NCI-H2081 treated with DMSO at 0.1 percent for 48 hours (cell line): Measurements from ENCODE around the gene CPM.

Experiments
- DNase-seq: peaks from one replicate; lab custom pipeline; 2025; lab: John Stamatoyannopoulos, UW

The CPM gene

GRCh38 chr12:68932961-68933893 is at the start of gene CPM:
TSS of gene CPM (minus strand) at chr12:68933171. CDS start at chr12:68932837, 334 bp downstream.
- no peak for DNase-seq

GRCh38 chr12:68981516-68981915 is 48.5 kb upstream of the CPM start:
- DNase-seq = no peak

GRCh38 chr12:68980476-68981212 is 47.7 kb upstream of the CPM start:
- no peak for DNase-seq

GRCh38 chr12:68978678-68979077 is 45.7 kb upstream of the CPM start:
- no peak for DNase-seq

- no peak for DNase-seq
These were observed 45.1 kb upstream of the CPM start for GRCh38 chr12:68977909-68978610.

- no peak for DNase-seq
These were observed 44.4 kb upstream of the CPM start for GRCh38 chr12:68977335-68977734.

GRCh38 chr12:68976395-68976841 is 43.4 kb upstream of the CPM start:
- DNase-seq = no peak

DNA sequence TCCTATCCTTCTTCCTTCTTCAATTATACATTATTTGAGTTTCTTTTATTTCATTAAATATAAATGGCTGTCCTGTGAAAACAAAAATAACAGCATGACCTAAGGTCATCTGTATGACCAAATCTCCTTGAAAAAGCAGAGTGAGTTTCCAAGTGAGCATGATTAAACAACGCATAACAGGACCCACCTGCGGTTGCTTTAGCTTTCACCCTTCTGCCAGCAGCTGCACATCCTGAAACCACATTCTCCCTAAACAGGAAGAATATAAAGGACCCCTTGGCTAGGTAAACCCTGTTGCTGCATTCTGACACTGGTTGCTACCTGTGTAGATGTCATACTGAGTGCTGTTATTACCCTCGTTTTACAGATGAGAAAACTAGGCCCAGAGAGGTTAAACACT is 42.8 kb upstream of the CPM start:
- no peak for DNase-seq

- DNase-seq = no peak
These were observed 39.6 kb upstream of the CPM start for GRCh38 chr12:68972595-68972994.

DNA sequence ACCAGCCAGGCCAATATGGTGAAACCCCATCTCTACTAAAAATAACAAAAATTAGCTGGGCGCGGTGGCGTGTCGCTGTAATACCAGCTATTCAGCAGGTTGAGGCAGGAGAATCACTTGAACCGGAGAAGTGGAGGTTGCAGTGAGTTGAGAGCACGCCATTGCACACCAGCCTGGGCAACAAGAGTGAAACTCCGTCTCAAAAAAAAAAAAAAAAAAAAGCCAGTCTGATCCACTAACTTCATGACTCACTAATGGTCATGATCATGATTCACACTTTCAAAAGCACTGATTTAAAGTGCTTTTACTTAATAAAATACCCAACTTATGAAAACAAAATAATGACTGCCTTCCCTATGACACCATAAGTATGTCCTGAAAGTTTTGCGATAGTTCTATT is 38.4 kb upstream of the CPM start:
- DNase-seq = no peak

GRCh38 chr12:68970951-68971350 is 38.0 kb upstream of the CPM start:
- DNase-seq = no peak

GRCh38 chr12:68970306-68970705 is 37.3 kb upstream of the CPM start:
- DNase-seq = no peak

DNA sequence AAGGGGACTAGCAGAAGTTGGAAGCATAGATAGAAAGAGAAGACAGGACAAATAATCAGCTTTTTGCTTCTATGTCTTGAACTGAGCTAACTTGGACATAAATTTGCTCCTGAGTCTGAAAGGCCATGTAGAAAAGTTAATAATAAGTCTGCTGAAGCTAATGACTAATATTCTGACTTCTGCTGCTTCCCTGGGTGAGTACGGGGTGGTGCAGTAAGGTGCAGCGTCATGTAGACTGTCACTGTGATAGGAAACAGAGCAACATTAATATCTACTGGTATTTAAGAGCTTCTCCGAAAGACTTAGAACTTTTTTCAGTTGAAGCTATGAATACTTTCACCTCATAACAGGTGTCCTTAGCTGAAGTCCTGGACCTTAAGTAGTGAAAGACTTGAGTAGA is 34.1 kb upstream of the CPM start:
- DNase-seq = no peak

DNA sequence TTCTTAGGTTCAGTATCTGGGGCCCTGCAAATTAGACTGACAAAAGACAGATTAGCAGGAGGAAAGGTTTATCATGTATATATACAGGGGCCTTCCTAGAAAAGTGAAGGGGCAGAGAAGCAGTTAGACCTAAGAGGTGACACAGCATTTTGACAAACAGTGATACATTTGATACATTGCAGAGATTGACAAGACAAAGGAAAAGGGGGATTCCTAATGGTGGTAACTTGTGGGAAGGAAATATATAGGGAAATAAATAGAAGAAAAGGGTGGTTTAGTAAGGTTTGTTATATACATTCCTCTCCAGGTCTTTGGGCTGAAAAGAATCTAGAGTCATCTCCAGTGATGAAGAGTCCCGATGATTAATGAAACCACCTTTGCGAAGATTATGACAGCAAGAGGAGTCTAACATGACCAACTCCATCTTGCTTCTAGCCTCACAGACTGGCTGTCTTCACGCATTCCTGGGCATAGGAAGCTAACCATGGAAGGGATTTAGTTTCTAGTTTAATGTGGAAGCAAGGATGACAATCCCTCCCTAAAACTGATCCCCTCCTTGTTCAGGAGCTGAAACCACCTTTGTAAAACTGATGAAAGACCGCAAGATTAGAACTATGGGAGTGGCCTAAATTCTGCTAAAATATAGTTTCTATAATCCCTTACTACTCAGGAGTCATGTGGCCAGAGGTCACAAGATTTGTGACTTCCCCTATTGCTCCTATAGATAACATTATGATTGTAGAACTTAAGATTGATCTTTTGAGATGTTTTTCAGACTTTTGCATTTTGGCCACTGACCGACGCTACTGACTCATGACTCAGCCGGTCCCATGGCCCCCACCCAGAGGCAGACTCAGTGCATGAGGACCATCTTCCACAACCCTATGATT is 31.1 kb upstream of the CPM start:
- DNase-seq = no peak

- DNase-seq = no peak
These were observed 30.2 kb upstream of the CPM start for GRCh38 chr12:68962877-68963855.

DNA sequence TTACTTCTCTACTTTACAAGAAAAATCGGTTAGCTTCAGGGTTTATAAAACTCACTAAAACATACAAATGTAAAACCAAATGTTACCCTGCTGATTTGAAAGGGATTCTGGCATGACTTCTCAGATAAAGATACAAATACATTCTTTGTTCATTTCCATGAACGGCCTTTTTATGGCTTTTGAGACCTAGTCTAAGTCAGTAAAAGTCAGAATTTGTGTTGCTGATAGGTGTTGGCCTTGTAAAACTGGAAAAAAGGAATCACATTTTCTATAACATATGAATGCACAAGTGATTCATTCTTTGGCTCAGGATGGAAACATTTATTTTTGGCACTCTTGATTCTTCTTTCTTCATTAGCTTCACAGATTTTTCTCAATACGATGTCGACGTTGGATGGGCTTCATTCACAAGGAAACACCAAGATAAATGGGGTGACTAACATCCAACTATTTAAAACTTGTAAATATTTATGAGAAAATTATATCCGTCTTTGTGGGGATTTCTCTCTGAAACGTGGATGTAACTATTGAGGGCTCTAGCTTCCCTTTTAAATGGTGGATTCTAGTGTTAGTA is 27.0 kb upstream of the CPM start:
- no peak for DNase-seq

DNA sequence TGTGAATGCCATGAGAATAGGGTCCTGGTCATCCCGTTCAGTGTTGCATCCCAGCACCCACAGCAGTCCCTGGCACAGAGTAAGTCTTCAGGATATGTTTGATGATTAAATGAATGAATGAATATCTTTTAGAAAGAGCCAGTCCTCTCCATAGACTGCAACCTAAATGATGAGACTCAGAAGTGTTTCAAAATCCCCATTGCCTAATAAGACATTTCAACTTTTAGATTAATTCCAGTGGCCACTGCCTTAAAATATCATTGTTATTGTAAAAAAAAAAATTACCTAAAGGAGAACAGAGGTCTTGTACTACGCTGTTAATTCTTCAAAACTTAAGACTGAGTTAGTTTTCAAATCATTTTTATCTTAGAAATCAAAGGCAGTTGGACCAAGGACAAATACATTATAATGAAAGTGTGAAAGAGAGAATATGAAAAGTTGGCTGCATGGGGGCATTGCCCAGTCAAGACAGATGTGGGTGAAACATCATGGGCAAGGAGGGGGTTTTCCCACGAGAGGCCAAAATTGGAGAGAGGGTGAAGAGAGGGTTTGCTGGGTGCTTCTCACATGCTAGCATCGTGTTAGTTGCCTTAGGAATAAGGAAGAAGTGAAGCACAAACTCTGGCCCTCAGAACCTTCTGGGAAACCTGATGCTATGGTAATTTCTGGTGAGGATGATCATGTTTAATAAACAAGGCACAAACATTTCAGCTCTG is 26.3 kb upstream of the CPM start:
- no peak for DNase-seq

DNA sequence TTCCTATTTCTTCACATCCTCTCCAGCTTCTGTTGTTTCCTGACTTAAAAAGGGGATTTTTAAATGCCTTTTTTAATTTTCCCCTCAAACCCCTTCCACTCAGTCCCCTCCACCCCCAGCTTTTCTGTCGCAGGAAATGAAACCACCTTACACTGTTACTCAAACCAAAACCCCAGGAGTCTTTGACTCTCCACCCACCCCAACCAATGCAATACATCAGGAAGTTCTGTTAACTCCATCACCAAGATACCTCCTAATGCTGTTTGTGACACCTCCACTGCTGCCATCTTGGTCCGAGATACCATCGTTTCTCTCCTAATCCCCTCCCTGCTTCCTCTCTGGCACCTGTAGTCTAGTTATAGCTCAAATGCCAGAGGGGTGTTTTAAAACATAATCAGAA is 25.4 kb upstream of the CPM start:
- DNase-seq = no peak

GRCh38 chr12:68957273-68957672 is 24.3 kb upstream of the CPM start:
- DNase-seq = no peak
